ENCODE results near the gene ARHGEF10L. TPM values are rescaled to one million over a fixed set of nuclear protein-coding genes. Genes with fewer than 3 reads are reported as not detected.
A peak's percentile ranks its signal among the peaks of the same experiment; 100 is the strongest.

The ARHGEF10L gene
- total RNA-seq, 1 donor from 2014 or later = 3.1 TPM

- H3K9me3 Mint-ChIP-seq (ENCODE audit: unreplicated experiment) = no peaks in the 10 kb centered on the region
- no peak overlapping the region for H3K27ac Mint-ChIP-seq (ENCODE audit: unreplicated experiment)
These were observed 117.9 kb downstream of the ARHGEF10L start for GRCh38 chr1:17657436-17657835.

GRCh38 chr1:17658837-17659236 is 119.3 kb downstream of the ARHGEF10L start:
- no peak for TF ChIP-seq CTCF (IDR thresholded peaks at IDR 0.05; ENCODE audit: unreplicated experiment)
- Mint-ChIP-seq H3K9me3 (ENCODE audit: unreplicated experiment) (no peaks in the 10 kb centered on the region), H3K36me3 (ENCODE audit: low read depth, unreplicated experiment) (peaks cover 5% of the 10 kb centered on the region), H3K27me3 (ENCODE audit: unreplicated experiment) (peaks cover 4% of the 10 kb centered on the region), H3K4me1 (ENCODE audit: unreplicated experiment) (no peaks in the 10 kb centered on the region), H3K27ac (ENCODE audit: unreplicated experiment) (no peak overlapping the region), H3K4me3 (ENCODE audit: unreplicated experiment) (no peak overlapping the region)
- no peak for DNase-seq (ENCODE audit: low spot score)

More at GRCh38 chr1:17657436-17657835, 117.9 kb downstream of the ARHGEF10L start:
- Mint-ChIP-seq H3K27me3 (ENCODE audit: unreplicated experiment) (peaks cover 4% of the 10 kb centered on the region), H3K4me3 (ENCODE audit: unreplicated experiment) (no peak overlapping the region), H3K36me3 (ENCODE audit: low read depth, unreplicated experiment) (peaks cover 5% of the 10 kb centered on the region), H3K4me1 (ENCODE audit: unreplicated experiment) (no peaks in the 10 kb centered on the region)
- no peak for TF ChIP-seq CTCF (IDR thresholded peaks at IDR 0.05; ENCODE audit: unreplicated experiment)
- DNase-seq (ENCODE audit: low spot score) = no peak

- no peaks in the 10 kb centered on the region for H3K36me3 Mint-ChIP-seq (ENCODE audit: low read depth, unreplicated experiment)
- DNase-seq (ENCODE audit: low spot score) = peak; percentile 88
- no peaks in the 10 kb centered on the region for H3K4me1 Mint-ChIP-seq (ENCODE audit: unreplicated experiment)
- peaks cover 8% of the 10 kb centered on the region for H3K27me3 Mint-ChIP-seq (ENCODE audit: unreplicated experiment)
- TF ChIP-seq CTCF (IDR thresholded peaks at IDR 0.05; ENCODE audit: unreplicated experiment) = peak; percentile 94
- no peaks in the 10 kb centered on the region for H3K9me3 Mint-ChIP-seq (ENCODE audit: unreplicated experiment)
- H3K4me3 Mint-ChIP-seq (ENCODE audit: unreplicated experiment) = no peak overlapping the region
- no peak overlapping the region for H3K27ac Mint-ChIP-seq (ENCODE audit: unreplicated experiment)
These were observed 122.2 kb downstream of the ARHGEF10L start for GRCh38 chr1:17661546-17662157.

- no peak overlapping the region for H3K27ac Mint-ChIP-seq (ENCODE audit: unreplicated experiment)
- peaks cover 8% of the 10 kb centered on the region for H3K27me3 Mint-ChIP-seq (ENCODE audit: unreplicated experiment)
- H3K9me3 Mint-ChIP-seq (ENCODE audit: unreplicated experiment) = no peaks in the 10 kb centered on the region
- H3K4me3 Mint-ChIP-seq (ENCODE audit: unreplicated experiment) = no peak overlapping the region
- H3K4me1 Mint-ChIP-seq (ENCODE audit: unreplicated experiment) = no peaks in the 10 kb centered on the region
- no peak for DNase-seq (ENCODE audit: low spot score)
- H3K36me3 Mint-ChIP-seq (ENCODE audit: low read depth, unreplicated experiment) = no peaks in the 10 kb centered on the region
- TF ChIP-seq CTCF (IDR thresholded peaks at IDR 0.05; ENCODE audit: unreplicated experiment) = no peak
These were observed 122.8 kb downstream of the ARHGEF10L start for GRCh38 chr1:17662296-17662695.

- TF ChIP-seq CTCF (IDR thresholded peaks at IDR 0.05; ENCODE audit: unreplicated experiment) = no peak
- Mint-ChIP-seq H3K27ac (ENCODE audit: unreplicated experiment) (no peak overlapping the region), H3K4me1 (ENCODE audit: unreplicated experiment) (no peaks in the 10 kb centered on the region), H3K4me3 (ENCODE audit: unreplicated experiment) (no peak overlapping the region), H3K9me3 (ENCODE audit: unreplicated experiment) (no peaks in the 10 kb centered on the region), H3K27me3 (ENCODE audit: unreplicated experiment) (peaks cover 8% of the 10 kb centered on the region), H3K36me3 (ENCODE audit: low read depth, unreplicated experiment) (no peaks in the 10 kb centered on the region)
- no peak for DNase-seq (ENCODE audit: low spot score)
These were observed 123.3 kb downstream of the ARHGEF10L start for GRCh38 chr1:17662786-17663185.
